Gastrocnemius medialis (tissue), 4 donors: Measurements from ENCODE around the gene AP3M1. TPM values are rescaled to one million over a fixed set of nuclear protein-coding genes. Genes with fewer than 3 reads are reported as not detected.

Experiments
- ATAC-seq, 2 donors: fragments of 150-250 bp; one replicate each; pipeline ENCODE4 v1.9.1; 2016
- DNase-seq, 2 donors: peaks; one replicate each; pipeline ENCODE4 v3.0.0-alpha.2; 2019
- H3K27ac ChIP-seq, 4 donors: fragments of 200-600 bp; sonication (generic); 1 replicate in 1 of 4; 2 replicates in 3 of 4; pipeline ENCODE4 v1.5.1; 2016 to 2018; ENCODE audit warnings: mild to moderate bottlenecking in 2 of 4, moderate library complexity in 1 of 4
- H3K27me3 ChIP-seq, 3 donors: fragments of 200-600 bp; sonication (generic) in 2 of 3; 1 replicate in 1 of 3; 2 replicates in 2 of 3; pipeline versions ENCODE4 v1.5.1 to v1.6.0; 2016 to 2019; ENCODE audit warnings: mild to moderate bottlenecking in 1 of 3, moderate library complexity in 1 of 3
- H3K36me3 ChIP-seq, 2 donors: fragments of 200-600 bp; sonication (generic) in 1 of 2; one replicate each; pipeline ENCODE4 v1.5.1; 2017 to 2018
- H3K4me1 ChIP-seq, 2 donors: fragments of 200-600 bp; sonication (generic) in 1 of 2; one replicate each; pipeline ENCODE4 v1.5.1; 2016 to 2017; ENCODE audit warnings: mild to moderate bottlenecking in 2 of 2
- H3K4me3 ChIP-seq, 4 donors: fragments of 200-600 bp; sonication (generic) in 3 of 4; 1 replicate in 1 of 4; 2 replicates in 3 of 4; pipeline ENCODE4 v1.5.1; 2016 to 2019; ENCODE audit warnings: mild to moderate bottlenecking in 2 of 4
- H3K9me3 ChIP-seq, 3 donors: fragments of 200-600 bp; sonication (generic) in 2 of 3; 1 replicate in 1 of 3; 2 replicates in 2 of 3; pipeline ENCODE4 v1.5.1; 2016 to 2019
- POLR2A ChIP-seq, 2 donors: fragments of 450-650 bp; IDR thresholded peaks; one replicate each; pipeline ENCODE4 v1.6.1; 2017; ENCODE audit warnings: antibody characterized with exemption in 2 of 2, mild to moderate bottlenecking in 2 of 2, moderate library complexity in 2 of 2
- in situ Hi-C, 4 donors: fragments of 200-750 bp; cut with MboI; loops; one replicate each; pipeline versions ENCODE4 v1.15.0 to v1.8.0; 2017; ENCODE audit warnings: low sequenced_read_pairs in 4 of 4
- intact Hi-C: fragments of 100-400 bp; cut with DNase I; formaldehyde crosslinking; loops from one replicate; pipeline ENCODE4 v1.15.1; 2023; ENCODE audit warnings: low total_unique reads
- total RNA-seq, 4 donors: library from RNA; depleted of rRNA; stranded (reverse); fragments of >200 nt; gene quantifications; one replicate each; pipeline versions ENCODE4 v1.1.0 to v1.2.3, GENCODE V29; 2016
- TF ChIP-seq, protein P1 (sequence below), 5 experiments: fragments of 450-650 bp in 3 of 5; fragments of 200-600 bp in 2 of 5; sonication (generic) in 2 of 5; IDR thresholded peaks in 4 of 5; conservative IDR thresholded peaks in 1 of 5; 1 replicate in 4 of 5; 2 replicates in 1 of 5; pipeline ENCODE4 v1.5.1; 2016 to 2019; ENCODE audit warnings: antibody characterized with exemption in 5 of 5, mild to moderate bottlenecking in 3 of 5, moderate library complexity in 3 of 5

AP3M1 gene
- total RNA-seq, 4 donors from 2014 or later, result 15.3 to 22.9 (median 21.7) TPM

DNA sequence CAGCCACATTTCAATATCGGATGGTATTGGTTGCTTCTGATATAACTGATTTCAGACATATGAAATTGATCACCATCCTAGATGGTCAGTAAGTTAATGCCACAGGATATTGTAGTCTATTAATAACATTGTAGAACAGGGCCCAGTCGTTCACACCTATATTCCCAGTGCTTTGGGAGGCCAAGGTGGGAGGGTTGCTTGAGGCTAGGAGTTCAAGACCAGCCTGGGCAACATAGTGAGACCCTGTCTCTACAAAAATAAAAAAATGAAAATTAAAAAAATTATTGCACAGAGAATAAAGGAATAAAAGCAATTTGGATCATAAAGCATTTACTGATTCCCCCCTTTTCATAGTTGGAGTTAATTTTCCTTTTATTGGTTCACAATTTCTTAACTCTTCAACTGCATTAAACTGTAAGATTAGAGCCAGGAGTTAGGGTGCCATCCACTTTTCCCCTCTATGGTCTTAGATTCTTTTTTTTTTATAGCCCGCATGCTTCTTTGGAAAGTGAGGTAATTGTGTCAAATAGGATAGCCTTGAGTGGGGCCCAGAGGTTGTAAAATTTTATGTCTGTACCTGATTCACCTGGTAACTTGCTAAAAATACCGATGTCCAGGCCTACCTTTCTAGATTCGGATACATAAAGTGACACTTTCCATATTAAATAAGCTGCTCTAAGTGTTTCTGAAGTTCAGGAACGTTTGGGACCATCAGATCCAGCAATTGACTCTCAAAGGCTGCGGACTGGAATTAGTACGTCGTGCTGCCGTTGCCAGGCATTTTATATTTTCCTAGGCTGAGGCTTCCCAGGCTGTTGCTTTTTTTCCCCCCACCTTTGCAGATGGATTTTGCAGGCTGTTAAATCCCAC is 25.1 kb upstream of the AP3M1 start:
- no peaks in the 10 kb centered on the region for H3K9me3 ChIP-seq
- TF ChIP-seq, protein P1, sequence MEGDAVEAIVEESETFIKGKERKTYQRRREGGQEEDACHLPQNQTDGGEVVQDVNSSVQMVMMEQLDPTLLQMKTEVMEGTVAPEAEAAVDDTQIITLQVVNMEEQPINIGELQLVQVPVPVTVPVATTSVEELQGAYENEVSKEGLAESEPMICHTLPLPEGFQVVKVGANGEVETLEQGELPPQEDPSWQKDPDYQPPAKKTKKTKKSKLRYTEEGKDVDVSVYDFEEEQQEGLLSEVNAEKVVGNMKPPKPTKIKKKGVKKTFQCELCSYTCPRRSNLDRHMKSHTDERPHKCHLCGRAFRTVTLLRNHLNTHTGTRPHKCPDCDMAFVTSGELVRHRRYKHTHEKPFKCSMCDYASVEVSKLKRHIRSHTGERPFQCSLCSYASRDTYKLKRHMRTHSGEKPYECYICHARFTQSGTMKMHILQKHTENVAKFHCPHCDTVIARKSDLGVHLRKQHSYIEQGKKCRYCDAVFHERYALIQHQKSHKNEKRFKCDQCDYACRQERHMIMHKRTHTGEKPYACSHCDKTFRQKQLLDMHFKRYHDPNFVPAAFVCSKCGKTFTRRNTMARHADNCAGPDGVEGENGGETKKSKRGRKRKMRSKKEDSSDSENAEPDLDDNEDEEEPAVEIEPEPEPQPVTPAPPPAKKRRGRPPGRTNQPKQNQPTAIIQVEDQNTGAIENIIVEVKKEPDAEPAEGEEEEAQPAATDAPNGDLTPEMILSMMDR (IDR thresholded peaks at IDR 0.05 in 4 of 5, conservative IDR thresholded peaks at IDR 0.05 in 1 of 5), result no peak
- TF ChIP-seq POLR2A (IDR thresholded peaks at IDR 0.05), result no peak
- ATAC-seq (no peak), DNase-seq (no peak)
- H3K27ac ChIP-seq, result peak overlapping the region; percentile 82 to 89 (median 85)
- in situ Hi-C loops, result no loop called here
- intact Hi-C loops, result loop anchor here (1.0 kb wide), 1 partner anchor 24 kb away; the partner anchor contains the start of gene ADK
- no peaks in the 10 kb centered on the region for H3K27me3 ChIP-seq
- no peaks in the 10 kb centered on the region for H3K36me3 ChIP-seq
- peak overlapping the region; percentile 66 to 83 (median 72) for H3K4me3 ChIP-seq
- H3K4me1 ChIP-seq, result peaks cover 7 to 12% of the 10 kb centered on the region in 2 donors

DNA sequence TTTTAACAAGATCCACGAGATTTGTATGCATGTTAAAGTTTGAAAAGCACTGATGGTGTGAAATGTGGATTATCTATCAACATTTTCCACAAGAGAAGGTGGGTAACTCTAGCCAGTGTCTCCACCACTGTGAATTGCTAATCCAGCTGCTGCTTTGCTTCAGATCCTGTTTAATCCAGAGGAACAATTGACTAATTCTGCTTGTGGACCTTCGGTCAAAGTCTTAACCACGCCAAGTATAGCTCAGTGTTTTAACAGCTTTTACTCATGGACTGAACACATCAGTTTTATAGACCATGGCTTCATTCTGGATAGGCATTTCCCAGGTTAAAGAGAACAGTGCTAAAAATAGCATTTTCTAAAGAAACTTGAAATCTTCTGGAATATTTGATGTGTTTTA is 23.9 kb upstream of the AP3M1 start:
- TF ChIP-seq, protein P1 (IDR thresholded peaks at IDR 0.05 in 4 of 5, conservative IDR thresholded peaks at IDR 0.05 in 1 of 5), result no peak
- no peak for TF ChIP-seq POLR2A (IDR thresholded peaks at IDR 0.05)
- intact Hi-C loops, result no loop called here
- peak overlapping the region in 3 of 4 donors; percentile 1 to 82 (median 29) for H3K27ac ChIP-seq
- no peak for DNase-seq
- H3K9me3 ChIP-seq, result no peaks in the 10 kb centered on the region
- no peak for ATAC-seq
- H3K36me3 ChIP-seq, result no peaks in the 10 kb centered on the region
- in situ Hi-C loops, result no loop called here
- H3K27me3 ChIP-seq, result no peaks in the 10 kb centered on the region
- no peak overlapping the region for H3K4me3 ChIP-seq
- peaks cover 7 to 12% of the 10 kb centered on the region in 2 donors for H3K4me1 ChIP-seq

DNA sequence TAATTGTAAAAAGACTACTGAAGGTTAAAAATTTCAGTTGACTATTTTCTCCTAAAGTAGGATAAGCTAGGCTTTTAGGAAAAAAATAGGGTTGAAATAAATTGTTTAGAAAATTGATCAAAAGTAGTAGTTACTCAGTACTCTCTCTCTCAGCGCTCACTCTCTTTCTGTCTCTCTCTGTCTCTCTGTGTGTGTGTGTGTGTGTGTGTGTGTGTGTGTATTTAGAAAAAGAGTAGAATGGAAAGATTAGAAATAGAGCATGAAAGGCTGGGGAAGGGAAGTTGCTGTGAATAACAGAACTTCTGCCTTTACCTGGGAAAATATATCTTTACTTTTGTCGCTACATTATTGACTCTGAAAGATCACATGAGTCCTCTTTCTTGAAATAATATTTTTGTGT is 21.0 kb upstream of the AP3M1 start:
- no peak for ATAC-seq
- no peak overlapping the region for H3K4me3 ChIP-seq
- intact Hi-C loops (no loop called here), in situ Hi-C loops (no loop called here)
- H3K27ac ChIP-seq, result no peak overlapping the region
- no peaks in the 10 kb centered on the region for H3K27me3 ChIP-seq
- no peaks in the 10 kb centered on the region for H3K36me3 ChIP-seq
- TF ChIP-seq, protein P1 (IDR thresholded peaks at IDR 0.05 in 4 of 5, conservative IDR thresholded peaks at IDR 0.05 in 1 of 5), result no peak
- TF ChIP-seq POLR2A (IDR thresholded peaks at IDR 0.05), result no peak
- no peaks in the 10 kb centered on the region for H3K9me3 ChIP-seq
- peaks cover 0 to 6% of the 10 kb centered on the region in 2 donors for H3K4me1 ChIP-seq
- DNase-seq, result no peak

DNA sequence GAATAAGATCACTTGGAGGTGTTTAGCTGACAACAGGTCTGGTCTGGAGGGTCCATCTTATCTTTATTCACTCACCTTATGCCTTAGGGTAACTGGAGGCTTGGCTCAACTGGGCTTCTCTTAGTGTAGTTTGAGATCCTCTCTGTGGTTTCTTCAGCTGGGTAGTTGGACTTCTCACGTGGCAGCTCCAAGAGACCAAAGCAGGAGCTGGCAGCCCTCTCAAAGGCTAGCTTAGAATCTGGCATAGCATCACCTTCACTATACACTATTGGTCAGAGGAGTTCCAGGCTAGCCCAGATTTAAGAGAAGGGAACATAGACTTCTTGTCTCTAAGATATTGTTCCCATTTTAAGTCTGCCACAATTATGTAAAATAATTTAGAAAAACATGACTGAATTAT is 16.8 kb upstream of the AP3M1 start:
- intact Hi-C loops, result no loop called here
- DNase-seq (no peak), ATAC-seq (peak; percentile 34 to 62)
- Histone ChIP-seq H3K27ac (no peak overlapping the region), H3K4me1 (no peaks in the 10 kb centered on the region), H3K9me3 (no peaks in the 10 kb centered on the region), H3K4me3 (no peak overlapping the region), H3K36me3 (no peaks in the 10 kb centered on the region), H3K27me3 (no peaks in the 10 kb centered on the region)
- in situ Hi-C loops, result no loop called here
- TF ChIP-seq, protein P1 (IDR thresholded peaks at IDR 0.05 in 4 of 5, conservative IDR thresholded peaks at IDR 0.05 in 1 of 5), result no peak
- no peak for TF ChIP-seq POLR2A (IDR thresholded peaks at IDR 0.05)
